Effector memory CD4-positive, alpha-beta T cell (primary cell): ENCODE data around the gene SLC47A1.

Experiments used
- DNase-seq, 3 donors: peaks; one replicate each; pipeline ENCODE4 v3.0.0-alpha.2; 2020
- H3K27ac ChIP-seq: 2 replicates; pipeline ENCODE4 v1.7.0; 2013; ENCODE audit warnings: mild to moderate bottlenecking, low read length, moderate library complexity; ENCODE audit not compliant: insufficient read depth, poor library complexity, severe bottlenecking
- H3K27me3 ChIP-seq: replicated peaks from 2 replicates; pipeline ENCODE4 v1.7.0; 2013; ENCODE audit warnings: mild to moderate bottlenecking, low read length; ENCODE audit not compliant: insufficient read depth, control insufficient read depth, poor library complexity, severe bottlenecking
- H3K36me3 ChIP-seq: 2 replicates; pipeline ENCODE4 v1.7.0; 2013; ENCODE audit warnings: mild to moderate bottlenecking, low read length, moderate library complexity; ENCODE audit not compliant: control insufficient read depth, insufficient read depth
- H3K4me1 ChIP-seq: 2 replicates; pipeline ENCODE4 v1.7.0; 2013; ENCODE audit warnings: low read length, mild to moderate bottlenecking; ENCODE audit not compliant: control insufficient read depth, insufficient read depth, poor library complexity, severe bottlenecking
- H3K4me3 ChIP-seq: 2 replicates; pipeline ENCODE4 v1.7.0; 2013; ENCODE audit warnings: low read length, low read depth, mild to moderate bottlenecking; ENCODE audit not compliant: insufficient read depth, poor library complexity, severe bottlenecking
- H3K9me3 ChIP-seq: 2 replicates; pipeline ENCODE4 v1.7.0; 2013; ENCODE audit warnings: mild to moderate bottlenecking, low read length, moderate library complexity; ENCODE audit not compliant: control insufficient read depth
- total RNA-seq, 3 donors: gene quantifications; one replicate each; lab custom pipeline; 2026; lab: John Stamatoyannopoulos, UW

Gene SLC47A1
- total RNA-seq, result 0 reads per million in 3 donors

- Histone ChIP-seq H3K27me3 (peaks cover 7% of the 10 kb centered on the region), H3K4me1 (peaks cover 12% of the 10 kb centered on the region), H3K36me3 (no peaks in the 10 kb centered on the region), H3K4me3 (peak within 1 kb of the TSS; percentile 51), H3K9me3 (no peaks in the 10 kb centered on the region), H3K27ac (no peak within 1 kb of the TSS)
- no peak for DNase-seq
Measured at GRCh38 chr17:19533718-19534561, at the start of gene SLC47A1. Gene SLC47A1, plus strand, starts transcription at chr17:19533854. Its CDS starts 86 bp downstream, at chr17:19533940.

- no peak overlapping the region for H3K27ac ChIP-seq
- no peak for DNase-seq
- H3K4me1 ChIP-seq, result no peaks in the 10 kb centered on the region
- no peak overlapping the region for H3K4me3 ChIP-seq
- H3K27me3 ChIP-seq, result no peaks in the 10 kb centered on the region
- H3K9me3 ChIP-seq, result no peaks in the 10 kb centered on the region
- H3K36me3 ChIP-seq, result no peaks in the 10 kb centered on the region
Measured at GRCh38 chr17:19485800-19486340, 47.8 kb upstream of the SLC47A1 start.

GRCh38 chr17:19486351-19487023 is 47.2 kb upstream of the SLC47A1 start:
- no peak overlapping the region for H3K27ac ChIP-seq
- H3K27me3 ChIP-seq, result no peaks in the 10 kb centered on the region
- no peak overlapping the region for H3K4me3 ChIP-seq
- no peak for DNase-seq
- H3K9me3 ChIP-seq, result no peaks in the 10 kb centered on the region
- H3K36me3 ChIP-seq, result no peaks in the 10 kb centered on the region
- H3K4me1 ChIP-seq, result no peaks in the 10 kb centered on the region

GRCh38 chr17:19487024-19487600 is 46.5 kb upstream of the SLC47A1 start:
- H3K27ac ChIP-seq, result no peak overlapping the region
- H3K27me3 ChIP-seq, result no peaks in the 10 kb centered on the region
- DNase-seq, result no peak

GRCh38 chr17:19492141-19492540 is 41.5 kb upstream of the SLC47A1 start:
- no peaks in the 10 kb centered on the region for H3K9me3 ChIP-seq
- no peaks in the 10 kb centered on the region for H3K36me3 ChIP-seq
- no peak overlapping the region for H3K4me3 ChIP-seq
- DNase-seq, result no peak
- H3K27me3 ChIP-seq, result no peaks in the 10 kb centered on the region
- H3K27ac ChIP-seq, result no peak overlapping the region
- no peaks in the 10 kb centered on the region for H3K4me1 ChIP-seq

More at GRCh38 chr17:19487024-19487600, 46.5 kb upstream of the SLC47A1 start:
- no peaks in the 10 kb centered on the region for H3K36me3 ChIP-seq
- H3K9me3 ChIP-seq, result no peaks in the 10 kb centered on the region
- H3K4me1 ChIP-seq, result no peaks in the 10 kb centered on the region
- no peak overlapping the region for H3K4me3 ChIP-seq

- Histone ChIP-seq H3K9me3 (no peaks in the 10 kb centered on the region), H3K27me3 (no peaks in the 10 kb centered on the region), H3K36me3 (no peaks in the 10 kb centered on the region), H3K4me1 (no peaks in the 10 kb centered on the region), H3K4me3 (no peak overlapping the region), H3K27ac (no peak overlapping the region)
- no peak for DNase-seq
Measured at GRCh38 chr17:19494961-19495806, 38.5 kb upstream of the SLC47A1 start.

- no peaks in the 10 kb centered on the region for H3K27me3 ChIP-seq
- H3K4me1 ChIP-seq, result no peaks in the 10 kb centered on the region
- H3K4me3 ChIP-seq, result no peak overlapping the region
- no peak overlapping the region for H3K27ac ChIP-seq
- no peak for DNase-seq
- no peaks in the 10 kb centered on the region for H3K9me3 ChIP-seq
- H3K36me3 ChIP-seq, result no peaks in the 10 kb centered on the region
Measured at GRCh38 chr17:19495828-19496528, 37.7 kb upstream of the SLC47A1 start.

GRCh38 chr17:19497624-19498023 is 36.0 kb upstream of the SLC47A1 start:
- H3K27ac ChIP-seq, result no peak overlapping the region
- no peaks in the 10 kb centered on the region for H3K4me1 ChIP-seq
- no peak for DNase-seq
- H3K36me3 ChIP-seq, result no peaks in the 10 kb centered on the region
- H3K4me3 ChIP-seq, result no peak overlapping the region
- H3K9me3 ChIP-seq, result no peaks in the 10 kb centered on the region
- H3K27me3 ChIP-seq, result no peaks in the 10 kb centered on the region

GRCh38 chr17:19501219-19501618 is 32.4 kb upstream of the SLC47A1 start:
- Histone ChIP-seq H3K36me3 (no peaks in the 10 kb centered on the region), H3K9me3 (no peaks in the 10 kb centered on the region), H3K27ac (no peak overlapping the region), H3K4me1 (no peaks in the 10 kb centered on the region), H3K27me3 (no peaks in the 10 kb centered on the region), H3K4me3 (no peak overlapping the region)
- no peak for DNase-seq
